OCI-LY1 (cell line): Measurements from ENCODE around the gene ZFYVE1.

Experiments
- CTCF ChIP-seq: fragments of 200-600 bp; sonication (generic), shearing (Covaris generic); IDR thresholded peaks from 2 replicates; pipeline ENCODE4 v1.5.1; 2017; ENCODE audit warnings: mild to moderate bottlenecking, antibody characterized with exemption, low read length, moderate library complexity, mixed read lengths
- EZH2 ChIP-seq: fragments of 200-600 bp; sonication (generic), shearing (Covaris generic); IDR thresholded peaks from 2 replicates; pipeline ENCODE4 v1.8.0; 2017; ENCODE audit warnings: borderline replicate concordance, mixed run types, mild to moderate bottlenecking, antibody characterized with exemption, low read length, moderate library complexity, mixed read lengths

- TF ChIP-seq CTCF (no peak), EZH2 (no peak)
These were observed 18.4 kb downstream of the ZFYVE1 start for GRCh38 chr14:73008501-73008900.
